Activated naive CD8-positive, alpha-beta T cell treated with anti-CD3 and anti-CD28 coated beads, Interleukin-2, amount 50 U/mL, for 24 hours (primary cell): Measurements from ENCODE around the gene ELMO1.

Experiments used
- ATAC-seq: fragments of 150-1000 bp; cut with Tn5 transposase; one replicate; pipeline ENCODE4 v1.10.0; 2021
- DNase-seq: peaks from one replicate; pipeline ENCODE4 v3.0.0; 2021
- H3K27ac Mint-ChIP-seq: one replicate; pipeline ENCODE4 v1.8.0; 2021; ENCODE audit warnings: mild to moderate bottlenecking, mixed read lengths
- H3K27me3 Mint-ChIP-seq: one replicate; pipeline ENCODE4 v1.8.0; 2021; ENCODE audit warnings: mixed read lengths
- H3K36me3 Mint-ChIP-seq: one replicate; pipeline ENCODE4 v1.8.0; 2021; ENCODE audit warnings: low read depth, mixed read lengths
- H3K4me1 Mint-ChIP-seq: one replicate; pipeline ENCODE4 v1.8.0; 2021; ENCODE audit warnings: mixed read lengths
- H3K4me3 Mint-ChIP-seq: one replicate; pipeline ENCODE4 v1.8.0; 2021; ENCODE audit warnings: mild to moderate bottlenecking, moderate library complexity, mixed read lengths
- H3K9me3 Mint-ChIP-seq: one replicate; pipeline ENCODE4 v1.8.0; 2021; ENCODE audit warnings: mixed read lengths

Gene ELMO1

DNA sequence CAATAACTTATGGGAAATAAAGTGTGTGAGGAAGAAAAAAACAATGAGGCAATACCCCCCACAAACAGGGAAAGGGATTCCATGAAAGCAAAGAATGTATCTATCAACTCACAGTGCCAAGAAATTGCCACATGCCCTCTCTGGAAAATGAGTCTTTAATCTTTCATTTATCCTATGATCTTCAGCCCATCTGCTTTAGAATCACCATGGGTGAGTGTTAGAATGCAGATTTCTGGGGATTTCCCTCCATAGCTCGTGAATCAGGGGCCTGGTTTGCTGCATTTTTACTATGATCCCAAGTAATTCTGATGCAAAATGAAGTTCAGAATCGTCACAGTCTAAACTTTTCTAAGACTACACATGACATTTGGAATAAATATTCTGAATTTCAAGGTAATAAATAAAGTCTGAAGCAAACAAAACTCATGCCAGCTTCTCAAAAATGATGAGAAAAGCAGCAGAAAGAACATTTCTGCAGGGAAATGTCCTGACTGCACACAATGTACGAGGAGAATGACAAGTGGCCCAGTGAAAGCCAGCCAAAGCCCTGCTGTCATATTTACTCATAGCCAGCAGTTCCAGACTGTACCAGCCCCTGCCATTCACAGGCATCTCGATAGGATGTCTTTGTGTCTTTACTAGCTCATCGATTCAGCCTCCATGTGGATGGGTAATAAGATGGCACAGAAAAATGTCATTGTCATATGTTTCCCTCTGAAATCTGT lies 167.1 kb downstream of the ELMO1 start:
- H3K4me1 Mint-ChIP-seq, result peaks cover 33% of the 10 kb centered on the region
- H3K9me3 Mint-ChIP-seq, result no peaks in the 10 kb centered on the region
- no peak overlapping the region for H3K4me3 Mint-ChIP-seq
- no peak overlapping the region for H3K27ac Mint-ChIP-seq
- DNase-seq (no peak), ATAC-seq (no peak)
- H3K36me3 Mint-ChIP-seq, result peaks cover 17% of the 10 kb centered on the region
- no peaks in the 10 kb centered on the region for H3K27me3 Mint-ChIP-seq

- Mint-ChIP-seq H3K4me1 (peaks cover 11% of the 10 kb centered on the region), H3K36me3 (peaks cover 24% of the 10 kb centered on the region), H3K9me3 (no peaks in the 10 kb centered on the region), H3K27me3 (no peaks in the 10 kb centered on the region), H3K4me3 (no peak overlapping the region), H3K27ac (no peak overlapping the region)
- no peak for ATAC-seq
- no peak for DNase-seq
These were observed 171.2 kb downstream of the ELMO1 start for GRCh38 chr7:37277513-37277912.

GRCh38 chr7:37275078-37275710 lies 173.5 kb downstream of the ELMO1 start:
- Mint-ChIP-seq H3K9me3 (no peaks in the 10 kb centered on the region), H3K4me1 (peaks cover 14% of the 10 kb centered on the region), H3K36me3 (peaks cover 25% of the 10 kb centered on the region), H3K27me3 (no peaks in the 10 kb centered on the region), H3K27ac (no peak overlapping the region), H3K4me3 (no peak overlapping the region)
- ATAC-seq (no peak), DNase-seq (no peak)

DNA sequence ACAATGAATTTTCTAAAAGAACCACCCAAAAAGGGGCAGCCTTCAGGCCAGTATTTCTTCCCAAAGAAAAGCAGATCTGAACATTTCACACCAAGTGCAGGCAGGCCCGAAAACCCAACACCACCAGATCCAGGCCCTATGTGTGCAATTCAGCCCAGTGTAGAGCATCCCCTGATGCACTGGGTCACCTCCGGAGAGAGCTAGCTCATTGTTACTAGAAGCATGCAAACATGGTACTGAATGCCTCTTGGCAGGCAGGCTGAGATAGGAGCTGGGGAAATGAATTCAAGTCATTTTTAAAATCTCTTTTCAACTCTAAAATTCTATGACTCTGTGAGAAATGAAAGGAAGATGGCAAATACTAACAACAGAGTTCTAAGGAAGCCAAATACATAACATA lies 174.8 kb downstream of the ELMO1 start:
- peaks cover 26% of the 10 kb centered on the region for H3K36me3 Mint-ChIP-seq
- H3K27me3 Mint-ChIP-seq, result no peaks in the 10 kb centered on the region
- no peaks in the 10 kb centered on the region for H3K9me3 Mint-ChIP-seq
- H3K4me3 Mint-ChIP-seq, result no peak overlapping the region
- H3K27ac Mint-ChIP-seq, result no peak overlapping the region
- ATAC-seq (no peak), DNase-seq (no peak)
- peaks cover 12% of the 10 kb centered on the region for H3K4me1 Mint-ChIP-seq

GRCh38 chr7:37269711-37270508 lies 178.8 kb downstream of the ELMO1 start:
- H3K9me3 Mint-ChIP-seq, result no peaks in the 10 kb centered on the region

DNA sequence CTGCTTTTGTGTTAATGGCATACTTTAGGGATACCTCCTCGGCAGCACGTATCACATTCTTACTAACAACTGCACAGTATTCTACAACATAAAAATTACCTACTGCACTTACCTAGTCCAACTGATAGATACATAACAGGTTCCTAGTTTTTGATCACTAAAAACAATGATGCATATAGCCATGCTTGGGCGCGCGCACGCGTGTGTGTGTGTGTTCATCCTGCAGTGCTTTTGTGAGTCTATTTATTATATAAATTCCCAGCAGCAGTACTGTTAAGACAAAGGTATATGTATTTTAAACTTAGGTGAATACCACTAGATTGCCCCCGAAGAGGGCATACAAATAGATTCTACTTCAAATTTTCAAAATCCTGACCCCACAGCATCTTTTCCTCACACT lies 181.4 kb downstream of the ELMO1 start:
- no peak for DNase-seq
- peaks cover 24% of the 10 kb centered on the region for H3K36me3 Mint-ChIP-seq
- peaks cover 16% of the 10 kb centered on the region for H3K4me1 Mint-ChIP-seq
- no peaks in the 10 kb centered on the region for H3K27me3 Mint-ChIP-seq
- no peak for ATAC-seq
- no peak overlapping the region for H3K4me3 Mint-ChIP-seq
- H3K27ac Mint-ChIP-seq, result no peak overlapping the region
- no peaks in the 10 kb centered on the region for H3K9me3 Mint-ChIP-seq

More at GRCh38 chr7:37269711-37270508, 178.8 kb downstream of the ELMO1 start:
- ATAC-seq (no peak), DNase-seq (no peak)
- no peaks in the 10 kb centered on the region for H3K27me3 Mint-ChIP-seq
- H3K36me3 Mint-ChIP-seq, result peaks cover 24% of the 10 kb centered on the region
- H3K27ac Mint-ChIP-seq, result no peak overlapping the region
- no peak overlapping the region for H3K4me3 Mint-ChIP-seq
- peaks cover 16% of the 10 kb centered on the region for H3K4me1 Mint-ChIP-seq

DNA sequence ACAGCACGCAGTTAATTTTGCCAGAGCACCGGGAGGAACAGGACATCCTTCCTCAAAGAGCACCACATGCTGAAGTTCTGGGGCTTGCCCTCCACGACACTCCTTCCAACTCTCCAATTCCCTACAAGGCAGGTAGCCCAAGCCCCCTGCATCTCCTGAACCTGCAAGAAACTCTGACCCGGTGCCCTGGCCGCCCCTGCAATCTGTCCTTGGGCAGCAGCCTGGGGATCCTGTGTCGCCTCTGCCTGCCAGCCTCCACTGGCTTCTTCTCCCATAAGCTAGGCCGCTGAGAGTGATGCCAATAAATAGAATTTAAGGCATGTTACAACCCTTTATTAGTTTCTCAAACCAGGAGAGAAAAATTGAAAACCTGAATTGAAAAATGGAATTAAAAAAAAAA lies 182.8 kb downstream of the ELMO1 start:
- Mint-ChIP-seq H3K4me3 (no peak overlapping the region), H3K36me3 (peaks cover 14% of the 10 kb centered on the region), H3K9me3 (no peaks in the 10 kb centered on the region), H3K27me3 (no peaks in the 10 kb centered on the region), H3K4me1 (peaks cover 16% of the 10 kb centered on the region), H3K27ac (peak overlapping the region; percentile 8)
- DNase-seq, result no peak
- ATAC-seq, result no peak

- Mint-ChIP-seq H3K4me1 (peaks cover 11% of the 10 kb centered on the region), H3K27ac (no peak overlapping the region), H3K4me3 (no peak overlapping the region), H3K9me3 (no peaks in the 10 kb centered on the region), H3K27me3 (no peaks in the 10 kb centered on the region), H3K36me3 (peaks cover 14% of the 10 kb centered on the region)
- ATAC-seq (no peak), DNase-seq (no peak)
These were observed 183.7 kb downstream of the ELMO1 start for GRCh38 chr7:37265006-37265405.

DNA sequence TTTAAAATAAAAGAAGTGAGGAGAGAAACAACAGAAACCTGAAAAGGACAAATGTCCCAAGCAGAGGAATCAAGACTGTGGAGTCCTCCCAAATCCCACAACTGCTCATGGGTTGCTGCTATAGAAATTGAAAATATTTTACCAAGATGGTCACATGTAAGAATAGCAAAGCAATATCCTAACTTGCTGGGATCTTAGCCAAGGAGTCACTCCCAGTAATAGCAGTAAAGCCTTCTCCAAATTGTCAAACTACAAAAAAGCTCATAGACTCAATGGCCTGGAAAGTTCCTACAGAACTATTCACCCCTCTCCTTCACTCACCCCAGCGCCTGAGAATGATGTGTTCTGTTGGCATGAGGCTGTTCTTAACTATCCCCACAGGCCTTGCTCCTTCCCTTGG lies 186.5 kb downstream of the ELMO1 start:
- ATAC-seq (no peak), DNase-seq (no peak)
- no peak overlapping the region for H3K4me3 Mint-ChIP-seq
- no peaks in the 10 kb centered on the region for H3K9me3 Mint-ChIP-seq
- peaks cover 10% of the 10 kb centered on the region for H3K4me1 Mint-ChIP-seq
- H3K36me3 Mint-ChIP-seq, result peaks cover 16% of the 10 kb centered on the region
- H3K27me3 Mint-ChIP-seq, result no peaks in the 10 kb centered on the region
- H3K27ac Mint-ChIP-seq, result no peak overlapping the region

DNA sequence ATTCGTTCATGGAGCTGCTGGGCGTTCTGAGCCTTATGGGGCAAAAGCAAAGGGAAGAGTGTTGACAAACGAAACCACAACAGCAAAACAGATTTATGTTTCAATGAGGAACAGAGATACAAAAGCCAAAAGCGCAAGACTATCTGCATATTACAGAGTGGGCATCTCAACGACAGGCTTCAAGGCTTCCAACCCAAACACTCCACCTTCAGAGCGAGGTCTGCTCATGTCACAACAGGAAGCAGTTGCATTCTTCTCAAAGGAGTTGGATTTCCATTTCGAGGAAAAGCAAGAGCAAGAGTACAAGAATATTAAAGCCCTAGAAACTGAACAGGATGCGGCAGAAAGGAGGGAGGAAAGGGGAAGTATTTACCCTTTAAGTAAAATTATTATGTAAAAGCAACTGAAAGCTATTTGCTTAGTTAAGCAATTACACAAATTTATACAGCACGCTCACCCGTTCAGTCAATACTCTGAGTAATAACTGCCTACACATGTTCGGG lies 189.3 kb downstream of the ELMO1 start:
- no peak for ATAC-seq
- H3K4me3 Mint-ChIP-seq, result no peak overlapping the region
- no peaks in the 10 kb centered on the region for H3K4me1 Mint-ChIP-seq
- no peak overlapping the region for H3K27ac Mint-ChIP-seq
- peaks cover 33% of the 10 kb centered on the region for H3K36me3 Mint-ChIP-seq
- no peaks in the 10 kb centered on the region for H3K9me3 Mint-ChIP-seq
- DNase-seq, result no peak
- H3K27me3 Mint-ChIP-seq, result no peaks in the 10 kb centered on the region

- DNase-seq, result no peak
- H3K27ac Mint-ChIP-seq, result no peak overlapping the region
- no peak for ATAC-seq
- H3K36me3 Mint-ChIP-seq, result peaks cover 44% of the 10 kb centered on the region
- peaks cover 5% of the 10 kb centered on the region for H3K4me1 Mint-ChIP-seq
- H3K4me3 Mint-ChIP-seq, result no peak overlapping the region
- H3K27me3 Mint-ChIP-seq, result no peaks in the 10 kb centered on the region
- H3K9me3 Mint-ChIP-seq, result no peaks in the 10 kb centered on the region
These were observed 192.0 kb downstream of the ELMO1 start for GRCh38 chr7:37256631-37257030.

GRCh38 chr7:37255327-37255944 lies 193.2 kb downstream of the ELMO1 start:
- ATAC-seq (no peak), DNase-seq (no peak)
- peak overlapping the region; percentile 30 for H3K27ac Mint-ChIP-seq
- H3K36me3 Mint-ChIP-seq, result peaks cover 46% of the 10 kb centered on the region
- no peaks in the 10 kb centered on the region for H3K27me3 Mint-ChIP-seq
- no peaks in the 10 kb centered on the region for H3K9me3 Mint-ChIP-seq
- no peak overlapping the region for H3K4me3 Mint-ChIP-seq
- peaks cover 8% of the 10 kb centered on the region for H3K4me1 Mint-ChIP-seq

- DNase-seq (no peak), ATAC-seq (no peak)
- Mint-ChIP-seq H3K4me3 (no peak overlapping the region), H3K27ac (no peak overlapping the region), H3K4me1 (peaks cover 15% of the 10 kb centered on the region), H3K9me3 (no peaks in the 10 kb centered on the region), H3K36me3 (peaks cover 43% of the 10 kb centered on the region), H3K27me3 (no peaks in the 10 kb centered on the region)
These were observed 197.4 kb downstream of the ELMO1 start for GRCh38 chr7:37251222-37251621.

DNA sequence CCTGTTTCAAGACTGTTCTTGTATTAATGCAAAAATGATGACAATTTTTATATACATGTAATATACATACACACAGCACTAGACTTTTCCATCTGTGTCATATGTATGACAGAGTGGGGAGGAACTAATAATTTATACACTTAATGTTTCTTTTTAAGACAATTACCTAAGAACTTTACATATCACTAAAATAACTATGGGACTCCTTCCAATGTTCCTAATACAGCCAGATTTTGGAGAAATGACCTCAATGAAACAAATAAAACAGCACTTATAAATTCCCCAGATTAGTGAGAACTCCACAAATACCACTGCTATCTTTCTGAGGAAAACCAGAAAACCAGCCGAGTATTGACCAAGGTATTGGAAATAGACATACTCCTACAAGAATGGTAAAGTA lies 199.4 kb downstream of the ELMO1 start:
- peaks cover 15% of the 10 kb centered on the region for H3K4me1 Mint-ChIP-seq
- DNase-seq (no peak), ATAC-seq (no peak)
- no peak overlapping the region for H3K4me3 Mint-ChIP-seq
- peaks cover 33% of the 10 kb centered on the region for H3K36me3 Mint-ChIP-seq
- H3K27ac Mint-ChIP-seq, result no peak overlapping the region
- H3K9me3 Mint-ChIP-seq, result no peaks in the 10 kb centered on the region
- H3K27me3 Mint-ChIP-seq, result no peaks in the 10 kb centered on the region
